Astrocyte of the cerebellum (primary cell): ENCODE data around the gene HECTD4.

Experiments
- DNase-seq: peaks from one replicate; pipeline ENCODE4 v3.0.0-alpha.2; 2011; ENCODE audit warnings: low read depth
- H3K4me3 ChIP-seq: 2 replicates; pipeline ENCODE4 v1.5.1; 2011; ENCODE audit warnings: mild to moderate bottlenecking, low read depth, low read length, moderate library complexity
- CTCF ChIP-seq: IDR thresholded peaks from 2 replicates; pipeline ENCODE4 v1.5.1; 2012; ENCODE audit warnings: low read length, low read depth, moderate library complexity, mild to moderate bottlenecking; ENCODE audit errors: missing control alignments
- in situ Hi-C: cut with HindIII; loops from 2 replicates; pipeline ENCODE4 v1.10.0; 2017; ENCODE audit warnings: low sequenced_read_pairs

Gene HECTD4

DNA sequence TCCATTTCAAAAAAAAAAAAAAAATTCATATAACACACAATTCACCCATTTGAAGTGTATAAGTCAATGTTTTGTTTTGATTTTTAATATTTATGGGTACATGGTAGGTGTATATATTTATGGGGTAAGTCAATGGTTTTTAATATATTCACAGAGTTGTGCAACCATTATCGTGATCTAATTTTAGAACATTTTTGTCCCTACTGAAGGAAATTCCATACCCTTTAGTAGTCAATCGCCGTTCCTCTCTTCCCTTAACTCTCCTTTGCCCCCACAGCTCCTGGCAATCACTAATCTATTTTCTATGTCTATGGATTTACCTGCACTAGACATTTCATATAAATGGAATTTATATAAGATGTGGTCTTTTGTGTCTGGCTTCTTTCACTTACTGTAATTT lies 164.1 kb downstream of the HECTD4 start:
- H3K4me3 ChIP-seq, result no peak overlapping the region
- DNase-seq, result no peak
- in situ Hi-C loops, result no loop called here
- TF ChIP-seq CTCF, result no peak

DNA sequence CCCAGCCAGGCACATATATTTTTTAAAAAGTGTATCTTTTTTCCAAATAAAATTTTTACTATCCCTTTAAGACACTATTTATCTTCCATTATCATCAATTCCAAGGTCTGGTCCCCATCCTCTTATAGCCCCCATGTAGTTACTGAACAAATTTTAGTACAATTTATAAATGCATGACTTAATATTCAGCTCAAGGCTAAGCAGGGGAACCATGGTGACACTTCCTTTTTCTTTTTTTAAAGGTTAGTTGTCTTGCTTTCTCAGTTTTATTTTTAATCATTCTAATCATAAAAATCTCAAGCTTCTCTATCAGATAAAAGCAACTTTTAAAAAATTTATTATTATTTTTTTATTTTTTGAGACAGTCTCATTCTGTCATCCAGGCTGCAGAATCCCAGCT lies 164.6 kb downstream of the HECTD4 start:
- in situ Hi-C loops, result no loop called here
- TF ChIP-seq CTCF, result no peak
- no peak overlapping the region for H3K4me3 ChIP-seq
- no peak for DNase-seq

GRCh38 chr12:112216223-112216622 lies 166.0 kb downstream of the HECTD4 start:
- H3K4me3 ChIP-seq, result no peak overlapping the region
- no peak for DNase-seq
- in situ Hi-C loops, result no loop called here
- no peak for TF ChIP-seq CTCF

DNA sequence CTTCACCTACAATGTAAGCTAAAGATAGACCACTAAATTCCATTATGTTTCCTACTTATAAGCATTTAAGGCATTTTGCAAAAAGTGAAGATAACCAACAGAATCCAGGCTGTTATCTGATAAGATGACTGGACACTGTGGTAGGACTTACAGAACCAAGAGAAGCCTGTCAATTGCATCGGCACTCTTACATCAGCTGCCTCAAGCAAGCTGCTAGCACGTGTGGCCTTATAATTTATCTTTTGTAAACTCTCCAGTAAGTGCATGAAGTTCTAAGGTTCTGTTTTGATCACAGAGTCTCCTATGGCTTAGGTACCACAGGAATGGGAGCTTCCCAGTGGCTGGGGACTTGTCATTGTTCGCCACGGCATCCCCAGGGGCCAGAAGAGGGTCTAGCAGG lies 168.2 kb downstream of the HECTD4 start:
- no peak overlapping the region for H3K4me3 ChIP-seq
- in situ Hi-C loops, result no loop called here
- no peak for TF ChIP-seq CTCF
- DNase-seq, result no peak

DNA sequence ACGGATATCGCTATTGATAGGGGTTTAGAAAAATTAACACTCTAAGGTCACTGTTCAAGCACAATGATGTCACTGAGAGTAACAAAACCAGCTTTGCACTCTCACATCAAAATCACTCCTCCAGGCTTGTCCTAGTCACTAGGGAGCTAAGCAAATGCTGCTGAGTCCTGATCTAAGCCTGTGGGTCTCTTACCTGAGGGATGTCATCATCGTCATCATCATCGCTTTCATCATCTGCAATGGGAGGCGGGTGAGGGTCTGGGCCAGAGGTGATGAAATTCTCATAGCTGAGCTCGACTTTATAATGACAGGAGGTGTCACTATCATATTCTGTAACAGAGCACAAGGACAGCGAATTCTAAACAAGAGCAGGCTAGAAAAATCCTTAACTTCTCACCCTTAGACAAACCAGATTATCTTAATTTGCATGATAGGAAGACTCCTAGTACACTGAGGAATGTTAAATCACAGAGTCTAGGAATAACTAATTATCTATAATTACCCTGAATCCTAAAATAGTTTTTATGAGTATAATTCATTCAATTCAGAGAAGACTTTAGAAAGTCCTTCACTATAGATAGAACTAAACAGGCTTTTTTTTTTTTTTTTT lies 173.8 kb downstream of the HECTD4 start:
- TF ChIP-seq CTCF, result no peak
- DNase-seq, result no peak
- H3K4me3 ChIP-seq, result no peak overlapping the region
- in situ Hi-C loops, result no loop called here

GRCh38 chr12:112207397-112207924 lies 174.8 kb downstream of the HECTD4 start:
- no peak for TF ChIP-seq CTCF

More at GRCh38 chr12:112207397-112207924, 174.8 kb downstream of the HECTD4 start:
- no peak for DNase-seq
- H3K4me3 ChIP-seq, result no peak overlapping the region
- in situ Hi-C loops, result no loop called here
